HepG2 (cell line): ENCODE data around the gene CTCF. TPM values are rescaled to one million over a fixed set of nuclear protein-coding genes. Genes with fewer than 3 reads are reported as not detected.

Experiments used
- EP300 ChIP-seq, 3 experiments: sonication (generic) in 1 of 3; formaldehyde crosslinking in 1 of 3; IDR thresholded peaks; 2 replicates each; pipeline versions ENCODE4 v1.5.1 to v1.6.1; 2011 to 2020; ENCODE audit warnings: low read depth in 2 of 3, low read length in 2 of 3, borderline replicate concordance in 1 of 3, improper control_type of control experiment in 1 of 3, mild to moderate bottlenecking in 1 of 3, missing genetic modification reagents in 1 of 3, moderate library complexity in 1 of 3
- MAZ ChIP-seq, 2 experiments: sonication (generic) in 1 of 2; formaldehyde crosslinking in 1 of 2; IDR thresholded peaks; 2 replicates each; pipeline versions ENCODE4 v1.5.0 to v1.6.1; 2012 to 2020; ENCODE audit warnings: low read depth in 2 of 2, mild to moderate bottlenecking in 2 of 2, borderline replicate concordance in 1 of 2, improper control_type of control experiment in 1 of 2, low read length in 1 of 2, missing genetic modification reagents in 1 of 2, moderate library complexity in 1 of 2
- SP5 ChIP-seq: IDR thresholded peaks from 2 replicates; pipeline ENCODE4 v1.6.1; 2016; ENCODE audit warnings: low read depth, borderline replicate concordance
- TARDBP ChIP-seq: sonication (generic); formaldehyde crosslinking; IDR thresholded peaks from 2 replicates; pipeline ENCODE4 v1.8.0; 2022; ENCODE audit warnings: mild to moderate bottlenecking, missing genetic modification reagents
- ZNF138 ChIP-seq: sonication (generic); formaldehyde crosslinking; IDR thresholded peaks from 2 replicates; pipeline ENCODE4 v1.5.0; 2020; ENCODE audit warnings: mild to moderate bottlenecking, low read depth, missing genetic modification reagents
- ZNF235 ChIP-seq: sonication (generic); formaldehyde crosslinking; IDR thresholded peaks from 2 replicates; pipeline ENCODE4 v1.8.1; 2023; ENCODE audit warnings: mild to moderate bottlenecking, missing genetic modification reagents, borderline replicate concordance
- ZNF354B ChIP-seq: sonication (generic); formaldehyde crosslinking; IDR thresholded peaks from 2 replicates; pipeline ENCODE4 v1.8.0; 2022; ENCODE audit warnings: mild to moderate bottlenecking, missing genetic modification reagents
- polyA plus RNA-seq, 8 experiments: library from polyadenylated mRNA; depleted of rRNA in 3 of 8; stranded (reverse) in 7 of 8; unstranded in 1 of 8; fragments of >200 nt; fragmentation: Illumina TruSeq in 4 of 8; extraction: Trizol in 4 of 8; gene quantifications; 2 replicates each; pipeline versions ENCODE4 v1.2.1 to v1.2.3, GENCODE V29; 2011 to 2016; ENCODE audit warnings: low read depth in 4 of 8, missing spikeins in 1 of 8, mixed read lengths in 1 of 8; ENCODE audit not compliant: insufficient read depth in 1 of 8
- total RNA-seq, 5 experiments: library from RNA; depleted of rRNA; stranded (reverse); fragments of >200 nt; fragmentation: Illumina TruSeq; extraction: Trizol; gene quantifications; 2 replicates each; pipeline ENCODE4 v1.2.3, GENCODE V29; 2016; ENCODE audit warnings: low read depth in 1 of 5
- TF ChIP-seq, protein P1 (sequence below): sonication (generic); formaldehyde crosslinking; IDR thresholded peaks from 2 replicates; pipeline ENCODE4 v1.8.1; 2023; ENCODE audit warnings: mild to moderate bottlenecking, moderate library complexity, missing genetic modification reagents
- TF ChIP-seq, protein P2 (sequence below): sonication (generic); formaldehyde crosslinking; IDR thresholded peaks from 2 replicates; pipeline ENCODE4; 2020; ENCODE audit warnings: missing genetic modification reagents, mild to moderate bottlenecking, borderline replicate concordance
- TF ChIP-seq, protein P3 (sequence below): sonication (generic); formaldehyde crosslinking; conservative IDR thresholded peaks from 2 replicates; pipeline ENCODE4 v1.8.0; 2022; ENCODE audit warnings: mild to moderate bottlenecking, moderate library complexity, missing genetic modification reagents
- TF ChIP-seq, protein P4 (sequence below): IDR thresholded peaks from 2 replicates; pipeline ENCODE4 v1.6.1; 2016; ENCODE audit warnings: low read depth, control low read depth
- TF ChIP-seq, protein P5 (sequence below): sonication (generic); formaldehyde crosslinking; IDR thresholded peaks from 2 replicates; pipeline ENCODE4 v1.5.1; 2020; ENCODE audit warnings: missing genetic modification reagents, mild to moderate bottlenecking, borderline replicate concordance
- TF ChIP-seq, protein P6 (sequence below): sonication (generic); formaldehyde crosslinking; IDR thresholded peaks from 2 replicates; pipeline ENCODE4 v1.4.0; 2020; ENCODE audit warnings: missing genetic modification reagents

Gene CTCF
- total and polyA plus RNA-seq, 2 of the 13 experiments (the other 11 are each of a cell fraction or from before 2014, with no cell fraction given), result 19.5 to 37.5 TPM

DNA sequence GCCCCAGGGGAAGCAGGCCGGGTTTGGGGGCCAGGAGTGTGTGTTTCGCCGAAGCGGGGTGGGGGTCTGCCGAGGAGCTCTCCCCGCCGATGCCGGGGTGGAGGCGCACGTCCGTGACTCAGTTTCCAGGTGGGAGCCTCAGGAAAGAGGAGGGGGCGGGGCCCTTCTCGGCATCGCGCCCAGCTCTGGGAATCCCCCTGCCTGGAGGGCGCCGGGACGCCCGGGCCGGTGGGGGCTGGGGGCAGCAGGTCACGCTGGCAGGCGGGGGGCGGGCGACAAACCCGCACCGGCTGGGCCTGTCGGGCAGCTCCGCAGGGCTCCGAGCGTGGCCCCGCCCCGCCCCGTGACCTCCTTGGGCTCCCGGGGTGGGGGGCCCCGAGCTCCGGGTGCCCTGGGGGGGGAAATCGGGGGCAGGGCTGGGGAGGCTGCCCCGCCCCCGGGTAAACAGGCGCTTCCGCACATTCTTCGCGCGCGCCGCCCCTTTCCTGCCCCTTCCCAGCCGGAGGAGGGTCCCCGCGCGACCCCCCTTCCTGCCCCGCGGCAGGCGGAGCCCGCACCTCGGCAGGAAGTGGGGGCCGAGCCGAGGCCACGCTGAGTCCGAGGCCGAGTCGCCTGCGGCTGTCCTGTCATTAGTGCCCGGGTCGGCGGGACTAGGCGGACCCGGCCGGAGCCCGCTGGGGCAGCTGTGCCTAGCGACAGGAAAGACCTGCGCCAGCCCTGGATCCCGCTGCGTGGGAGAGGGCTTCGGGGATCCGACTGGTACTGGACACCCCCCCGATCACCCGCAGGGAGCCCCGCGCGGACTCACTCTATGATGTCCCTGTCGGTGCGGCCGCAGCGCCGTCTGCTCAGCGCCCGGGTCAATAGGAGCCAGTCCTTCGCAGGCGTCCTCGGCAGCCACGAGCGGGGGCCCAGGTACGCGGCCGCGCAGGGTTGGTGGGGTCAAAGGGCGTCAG is 24.4 kb upstream of the CTCF start (continued):
- TF ChIP-seq, protein P1, sequence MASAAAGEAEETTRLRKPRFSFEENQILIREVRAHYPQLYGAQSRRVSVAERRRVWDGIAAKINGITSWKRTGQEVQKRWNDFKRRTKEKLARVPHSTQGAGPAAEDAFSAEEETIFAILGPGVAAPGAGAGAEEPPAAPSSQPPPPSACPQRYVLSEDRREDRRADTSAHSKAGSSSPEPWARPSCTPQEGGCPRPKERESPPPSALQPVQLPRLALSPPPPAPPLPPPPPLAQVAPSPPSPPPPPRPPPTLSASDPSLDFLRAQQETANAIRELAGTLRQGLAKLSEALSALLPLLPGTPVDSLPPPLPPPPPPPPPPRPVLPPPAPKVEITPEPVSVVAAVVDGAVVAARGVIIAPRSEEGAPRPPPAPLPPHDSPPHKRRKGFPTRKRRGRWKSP (CRISPR knock-in tag), result no peak; the same call in 1 of the 2 replicates
- TF ChIP-seq, protein P2, sequence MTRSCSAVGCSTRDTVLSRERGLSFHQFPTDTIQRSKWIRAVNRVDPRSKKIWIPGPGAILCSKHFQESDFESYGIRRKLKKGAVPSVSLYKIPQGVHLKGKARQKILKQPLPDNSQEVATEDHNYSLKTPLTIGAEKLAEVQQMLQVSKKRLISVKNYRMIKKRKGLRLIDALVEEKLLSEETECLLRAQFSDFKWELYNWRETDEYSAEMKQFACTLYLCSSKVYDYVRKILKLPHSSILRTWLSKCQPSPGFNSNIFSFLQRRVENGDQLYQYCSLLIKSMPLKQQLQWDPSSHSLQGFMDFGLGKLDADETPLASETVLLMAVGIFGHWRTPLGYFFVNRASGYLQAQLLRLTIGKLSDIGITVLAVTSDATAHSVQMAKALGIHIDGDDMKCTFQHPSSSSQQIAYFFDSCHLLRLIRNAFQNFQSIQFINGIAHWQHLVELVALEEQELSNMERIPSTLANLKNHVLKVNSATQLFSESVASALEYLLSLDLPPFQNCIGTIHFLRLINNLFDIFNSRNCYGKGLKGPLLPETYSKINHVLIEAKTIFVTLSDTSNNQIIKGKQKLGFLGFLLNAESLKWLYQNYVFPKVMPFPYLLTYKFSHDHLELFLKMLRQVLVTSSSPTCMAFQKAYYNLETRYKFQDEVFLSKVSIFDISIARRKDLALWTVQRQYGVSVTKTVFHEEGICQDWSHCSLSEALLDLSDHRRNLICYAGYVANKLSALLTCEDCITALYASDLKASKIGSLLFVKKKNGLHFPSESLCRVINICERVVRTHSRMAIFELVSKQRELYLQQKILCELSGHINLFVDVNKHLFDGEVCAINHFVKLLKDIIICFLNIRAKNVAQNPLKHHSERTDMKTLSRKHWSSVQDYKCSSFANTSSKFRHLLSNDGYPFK (CRISPR knock-in tag), result no peak
- TF ChIP-seq EP300 (IDR thresholded peaks at IDR 0.05; ENCODE audit: low read depth in 2 of 2, low read length in 2 of 2) (no peak), EP300 (CRISPR knock-in tag; IDR thresholded peaks at IDR 0.05; ENCODE audit: borderline replicate concordance) (no peak), TARDBP (CRISPR knock-in tag) (no peak), MAZ (IDR thresholded peaks at IDR 0.05; ENCODE audit: borderline replicate concordance, low read depth, low read length) (0 out of 2 replicates have a peak, but pooled peaks have one; percentile 45), MAZ (CRISPR knock-in tag; IDR thresholded peaks at IDR 0.05; ENCODE audit: low read depth) (peak; percentile 68), ZNF235 (CRISPR knock-in tag) (no peak), SP5 (CRISPR knock-in tag) (peak; percentile 95), ZNF354B (CRISPR knock-in tag) (no peak), ZNF138 (no peak)
- TF ChIP-seq, protein P3, sequence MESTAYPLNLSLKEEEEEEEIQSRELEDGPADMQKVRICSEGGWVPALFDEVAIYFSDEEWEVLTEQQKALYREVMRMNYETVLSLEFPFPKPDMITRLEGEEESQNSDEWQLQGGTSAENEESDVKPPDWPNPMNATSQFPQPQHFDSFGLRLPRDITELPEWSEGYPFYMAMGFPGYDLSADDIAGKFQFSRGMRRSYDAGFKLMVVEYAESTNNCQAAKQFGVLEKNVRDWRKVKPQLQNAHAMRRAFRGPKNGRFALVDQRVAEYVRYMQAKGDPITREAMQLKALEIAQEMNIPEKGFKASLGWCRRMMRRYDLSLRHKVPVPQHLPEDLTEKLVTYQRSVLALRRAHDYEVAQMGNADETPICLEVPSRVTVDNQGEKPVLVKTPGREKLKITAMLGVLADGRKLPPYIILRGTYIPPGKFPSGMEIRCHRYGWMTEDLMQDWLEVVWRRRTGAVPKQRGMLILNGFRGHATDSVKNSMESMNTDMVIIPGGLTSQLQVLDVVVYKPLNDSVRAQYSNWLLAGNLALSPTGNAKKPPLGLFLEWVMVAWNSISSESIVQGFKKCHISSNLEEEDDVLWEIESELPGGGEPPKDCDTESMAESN (CRISPR knock-in tag), result no peak
- TF ChIP-seq, protein P4, sequence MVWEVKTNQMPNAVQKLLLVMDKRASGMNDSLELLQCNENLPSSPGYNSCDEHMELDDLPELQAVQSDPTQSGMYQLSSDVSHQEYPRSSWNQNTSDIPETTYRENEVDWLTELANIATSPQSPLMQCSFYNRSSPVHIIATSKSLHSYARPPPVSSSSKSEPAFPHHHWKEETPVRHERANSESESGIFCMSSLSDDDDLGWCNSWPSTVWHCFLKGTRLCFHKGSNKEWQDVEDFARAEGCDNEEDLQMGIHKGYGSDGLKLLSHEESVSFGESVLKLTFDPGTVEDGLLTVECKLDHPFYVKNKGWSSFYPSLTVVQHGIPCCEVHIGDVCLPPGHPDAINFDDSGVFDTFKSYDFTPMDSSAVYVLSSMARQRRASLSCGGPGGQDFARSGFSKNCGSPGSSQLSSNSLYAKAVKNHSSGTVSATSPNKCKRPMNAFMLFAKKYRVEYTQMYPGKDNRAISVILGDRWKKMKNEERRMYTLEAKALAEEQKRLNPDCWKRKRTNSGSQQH (CRISPR knock-in tag), result peak; percentile 58; the same call in 1 of the 2 replicates
- TF ChIP-seq, protein P5, sequence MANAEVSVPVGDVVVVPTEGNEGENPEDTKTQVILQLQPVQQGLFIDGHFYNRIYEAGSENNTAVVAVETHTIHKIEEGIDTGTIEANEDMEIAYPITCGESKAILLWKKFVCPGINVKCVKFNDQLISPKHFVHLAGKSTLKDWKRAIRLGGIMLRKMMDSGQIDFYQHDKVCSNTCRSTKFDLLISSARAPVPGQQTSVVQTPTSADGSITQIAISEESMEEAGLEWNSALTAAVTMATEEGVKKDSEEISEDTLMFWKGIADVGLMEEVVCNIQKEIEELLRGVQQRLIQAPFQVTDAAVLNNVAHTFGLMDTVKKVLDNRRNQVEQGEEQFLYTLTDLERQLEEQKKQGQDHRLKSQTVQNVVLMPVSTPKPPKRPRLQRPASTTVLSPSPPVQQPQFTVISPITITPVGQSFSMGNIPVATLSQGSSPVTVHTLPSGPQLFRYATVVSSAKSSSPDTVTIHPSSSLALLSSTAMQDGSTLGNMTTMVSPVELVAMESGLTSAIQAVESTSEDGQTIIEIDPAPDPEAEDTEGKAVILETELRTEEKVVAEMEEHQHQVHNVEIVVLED (CRISPR knock-in tag), result no peak
- TF ChIP-seq, protein P6, sequence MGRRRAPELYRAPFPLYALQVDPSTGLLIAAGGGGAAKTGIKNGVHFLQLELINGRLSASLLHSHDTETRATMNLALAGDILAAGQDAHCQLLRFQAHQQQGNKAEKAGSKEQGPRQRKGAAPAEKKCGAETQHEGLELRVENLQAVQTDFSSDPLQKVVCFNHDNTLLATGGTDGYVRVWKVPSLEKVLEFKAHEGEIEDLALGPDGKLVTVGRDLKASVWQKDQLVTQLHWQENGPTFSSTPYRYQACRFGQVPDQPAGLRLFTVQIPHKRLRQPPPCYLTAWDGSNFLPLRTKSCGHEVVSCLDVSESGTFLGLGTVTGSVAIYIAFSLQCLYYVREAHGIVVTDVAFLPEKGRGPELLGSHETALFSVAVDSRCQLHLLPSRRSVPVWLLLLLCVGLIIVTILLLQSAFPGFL (CRISPR knock-in tag), result no peak
